ENCODE data around the gene EXOC2.
"Not testable (repeated sequence)": the region's sequence is repeated elsewhere in the genome, so short reads cannot be mapped to it uniquely, and the experiment has no call there.

EXOC2 gene

GRCh38 chr6:710601-711571, 17.9 kb upstream of the EXOC2 start:
- DNase-seq = no peak

GRCh38 chr6:709471-710056, 16.6 kb upstream of the EXOC2 start:
- DNase-seq = no peak

DNA sequence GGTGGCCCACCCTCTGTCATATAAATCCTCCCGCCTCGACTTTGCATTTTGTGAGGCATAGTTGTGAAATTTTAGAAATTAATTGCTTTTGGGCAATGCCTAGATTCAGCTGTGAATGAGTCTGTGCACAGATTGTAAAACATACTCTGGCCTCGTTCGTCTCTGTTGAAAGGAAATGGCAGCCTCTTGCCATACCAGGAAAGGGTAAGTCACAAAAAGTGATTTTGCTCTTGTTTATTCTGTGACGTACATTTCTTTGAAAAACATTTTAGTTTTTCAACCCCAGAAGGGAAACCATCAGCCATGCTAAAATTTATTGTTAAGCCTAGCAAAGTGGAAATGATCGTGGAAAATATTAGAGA, 15.3 kb upstream of the EXOC2 start:
- DNase-seq = no peak

- DNase-seq = no peak
These were observed 14.8 kb upstream of the EXOC2 start for GRCh38 chr6:707576-708236.

GRCh38 chr6:706819-707381, 14.0 kb upstream of the EXOC2 start:
- DNase-seq = no peak

DNA sequence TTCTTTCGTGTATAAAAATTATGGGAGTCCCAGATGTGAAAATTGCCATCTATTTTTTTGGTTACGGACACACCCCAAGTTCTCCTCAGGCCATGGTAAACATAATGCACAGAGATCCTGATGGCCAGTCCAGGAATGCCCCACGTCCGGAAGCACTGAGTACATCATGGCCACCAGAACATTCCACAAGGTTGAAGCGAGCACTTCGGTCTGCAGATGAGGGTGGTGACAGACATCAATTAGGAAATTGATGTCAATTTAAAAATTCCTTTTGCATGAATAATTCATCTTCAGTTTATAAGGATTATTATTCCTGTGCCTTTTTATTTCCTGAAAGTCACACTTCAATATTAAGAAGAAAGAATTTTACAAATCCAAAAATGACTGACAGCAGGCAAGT, 13.2 kb upstream of the EXOC2 start:
- DNase-seq = no peak

DNA sequence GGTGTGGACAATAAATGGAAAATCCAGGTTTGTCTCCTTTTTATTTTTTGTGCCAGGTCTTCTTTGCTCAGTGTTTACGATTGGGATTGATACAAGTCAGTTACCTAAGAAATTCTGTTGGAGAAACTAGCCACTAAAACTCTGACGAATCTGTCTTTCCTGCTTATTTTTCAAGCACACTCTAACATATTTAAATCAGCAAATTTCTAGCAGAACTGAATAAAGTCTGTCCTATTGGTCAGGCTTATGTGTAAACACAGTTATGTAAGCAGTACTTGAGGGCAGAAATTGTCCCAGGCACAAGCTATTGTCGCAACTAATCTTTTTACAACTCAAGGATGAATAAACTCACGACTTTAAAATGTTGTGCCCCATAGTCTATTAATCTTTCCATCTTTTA, 12.1 kb upstream of the EXOC2 start:
- DNase-seq = no peak

- no peak for DNase-seq
These were observed 11.1 kb upstream of the EXOC2 start for GRCh38 chr6:704046-704445.

DNA sequence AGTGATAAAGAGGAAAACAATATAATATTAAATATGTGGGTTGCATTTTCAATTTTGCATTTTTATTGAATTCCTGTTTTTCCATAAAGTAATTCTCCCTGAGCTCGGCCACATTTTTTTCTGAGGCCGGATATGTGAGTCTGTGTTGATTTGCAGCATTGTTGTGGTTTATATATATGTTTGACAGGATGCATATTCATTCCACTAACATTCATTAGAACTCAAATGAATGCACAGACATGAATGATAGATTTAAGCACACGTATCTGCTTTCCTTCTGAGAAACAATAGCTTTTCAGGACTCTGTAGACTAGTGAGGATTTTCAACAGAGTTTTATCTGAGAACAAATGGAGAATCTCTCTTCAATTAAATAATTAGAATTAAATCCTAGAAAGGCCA, 10.6 kb upstream of the EXOC2 start:
- DNase-seq = no peak

GRCh38 chr6:701700-702479, 9.0 kb upstream of the EXOC2 start:
- no peak for DNase-seq

GRCh38 chr6:701215-701614, 8.3 kb upstream of the EXOC2 start:
- no peak for DNase-seq

- DNase-seq = no peak
These were observed 7.6 kb upstream of the EXOC2 start for GRCh38 chr6:700490-700889.

DNA sequence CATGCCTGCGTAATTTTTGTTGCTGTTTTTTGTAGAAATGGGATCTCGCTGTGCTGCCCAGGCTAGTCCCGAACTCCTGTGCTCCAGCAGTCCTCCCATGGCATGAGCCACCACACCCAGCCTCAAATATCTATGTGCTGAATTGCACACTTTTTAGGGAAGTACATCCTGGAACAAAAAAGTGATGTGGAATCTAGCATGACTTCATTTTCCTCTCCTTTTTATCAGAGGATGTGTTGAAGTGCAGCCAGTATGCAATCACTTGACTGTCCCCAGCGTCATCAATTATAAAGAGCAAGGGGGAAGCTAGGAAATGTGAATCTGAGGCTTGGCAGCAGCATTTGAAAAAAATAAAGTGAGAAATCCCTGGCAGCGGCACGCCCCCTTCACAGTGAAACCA, 6.4 kb upstream of the EXOC2 start:
- DNase-seq = no peak

- not testable (repeated sequence) for DNase-seq
These were observed 1.6 kb upstream of the EXOC2 start for GRCh38 chr6:694431-695126.

DNA sequence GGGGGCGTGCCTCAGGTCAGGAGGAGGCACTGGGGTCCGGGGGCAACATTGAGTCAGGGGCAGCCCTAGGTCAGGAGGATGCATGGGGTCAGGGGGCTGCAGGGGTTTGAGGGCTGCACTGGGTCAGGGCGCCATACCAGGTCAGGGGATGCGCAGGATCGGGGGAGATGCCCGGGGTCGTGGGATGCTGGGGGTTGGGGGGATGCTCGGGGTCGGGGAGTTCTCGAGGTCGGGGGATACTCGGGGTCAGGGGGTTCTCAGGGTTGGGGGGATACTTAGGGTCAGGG, 727 bp upstream of the EXOC2 start:
- no peak for DNase-seq

DNA sequence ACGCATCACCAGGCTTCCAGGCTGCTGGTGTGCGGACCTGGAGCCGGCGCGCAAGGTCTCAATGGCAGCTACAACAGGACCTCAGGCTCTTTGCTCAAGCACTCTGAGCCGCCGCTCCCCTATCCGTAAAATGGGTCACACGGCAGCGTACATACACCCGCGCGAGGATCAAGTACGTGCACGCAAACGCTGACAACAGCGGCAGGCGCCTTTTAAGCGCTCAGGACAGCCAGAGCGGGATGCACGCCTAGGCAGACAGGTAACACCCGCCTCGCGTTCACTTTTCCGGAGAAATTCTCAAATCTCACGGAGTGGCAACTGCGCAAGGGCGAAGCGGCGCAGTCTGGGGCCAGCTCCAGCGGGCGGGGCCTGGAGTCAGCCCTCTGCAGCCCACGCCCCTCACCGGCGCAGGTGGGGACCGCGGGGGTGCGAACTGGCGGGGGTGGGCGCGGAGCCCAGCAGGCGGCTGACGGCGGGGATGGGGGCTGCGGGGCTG, 535 bp downstream of the EXOC2 start:
- peak; percentile 54 for DNase-seq

- no peak for DNase-seq
These were observed 3.7 kb downstream of the EXOC2 start for GRCh38 chr6:689223-689622.

GRCh38 chr6:686497-686896, 6.4 kb downstream of the EXOC2 start:
- DNase-seq = no peak

DNA sequence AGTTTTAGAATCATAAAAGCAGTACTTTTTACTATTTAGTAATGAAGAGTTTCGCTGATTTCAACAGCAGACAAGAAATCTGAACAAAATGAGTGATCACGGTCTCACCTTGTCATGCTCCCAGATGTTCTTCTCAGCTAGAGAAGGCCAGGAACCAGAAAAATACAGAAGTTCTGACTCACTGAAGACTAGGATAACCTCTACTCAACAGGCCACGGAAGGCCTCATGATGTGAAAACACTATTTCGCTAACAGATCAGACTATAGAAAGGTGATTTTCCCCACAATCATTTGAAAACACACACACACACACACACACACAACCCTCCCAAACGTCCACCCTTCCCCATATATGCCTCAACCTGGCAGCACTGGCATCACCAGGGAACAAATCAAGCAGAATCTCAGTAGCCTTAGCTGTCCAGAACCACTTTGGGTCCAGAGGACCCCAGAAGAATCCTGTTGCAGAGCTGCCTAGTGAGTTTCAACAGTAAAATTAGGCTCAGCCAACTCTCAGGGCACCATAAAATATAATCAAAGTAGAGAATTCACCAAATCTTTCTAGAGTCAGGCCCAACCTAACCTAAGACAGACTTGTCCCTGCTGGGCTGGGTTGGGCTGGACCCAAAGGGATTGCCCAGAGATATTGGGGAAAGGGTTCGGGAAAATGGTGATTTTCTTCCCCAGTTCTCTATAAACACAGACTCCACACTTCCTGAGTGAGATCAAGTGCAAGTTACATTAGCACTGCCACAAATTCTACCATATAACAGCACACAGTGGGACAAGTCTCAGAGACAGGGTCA, 7.9 kb downstream of the EXOC2 start:
- no peak for DNase-seq

DNA sequence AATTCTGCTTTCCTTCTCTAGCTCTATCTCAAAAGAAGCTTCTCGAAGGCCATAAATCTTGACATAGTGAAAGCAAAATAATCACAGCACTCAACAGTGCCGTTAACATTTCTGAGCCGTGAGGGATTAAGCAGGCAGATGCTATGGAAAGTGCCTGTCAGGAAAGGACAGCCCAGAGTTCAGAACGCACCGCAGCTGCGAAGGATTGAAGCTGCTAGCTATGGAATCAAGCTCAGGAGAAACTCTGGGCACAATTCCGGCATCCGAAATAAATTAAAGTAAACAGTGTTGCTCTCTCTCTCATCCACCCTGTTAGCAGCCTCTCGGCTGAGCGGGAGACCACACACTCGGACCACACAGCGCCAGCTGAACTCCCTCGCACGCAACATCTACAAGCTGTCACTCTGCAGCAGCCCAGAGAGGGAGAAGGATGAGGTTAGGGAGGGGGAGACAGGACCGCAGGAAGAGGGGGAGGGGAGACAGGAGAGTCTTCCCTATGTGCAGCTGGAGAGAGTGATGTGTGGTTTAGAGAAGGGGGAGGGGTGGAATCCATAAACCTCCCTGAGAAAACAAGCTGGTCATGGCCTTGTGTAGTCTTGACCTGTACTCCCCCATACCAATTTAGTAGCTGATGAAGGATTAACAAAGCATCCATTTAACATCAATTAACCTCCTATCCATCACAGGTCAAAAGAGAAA, 9.0 kb downstream of the EXOC2 start:
- DNase-seq = peak; percentile 60
